GM23338 (cell line): ENCODE measurements around the gene KLHDC9. TPM values are rescaled to one million over a fixed set of nuclear protein-coding genes. Genes with fewer than 3 reads are reported as not detected.

Experiments used
- ATAC-seq: fragments of 200-7000 bp; cut with Tn5 transposase; 3 replicates; pipeline ENCODE4 v1.9.1; 2020
- DNase-seq: peaks from one replicate; pipeline ENCODE4 v3.0.0-alpha.2; 2015; ENCODE audit warnings: low spot score
- H2AFZ ChIP-seq: fragments of 200-600 bp; sonication (generic); 2 replicates; pipeline ENCODE4 v1.8.0; 2016; ENCODE audit warnings: antibody characterized with exemption, mild to moderate bottlenecking, moderate library complexity
- H3F3A ChIP-seq: fragments of 200-600 bp; sonication (generic); replicated peaks from 2 replicates; pipeline ENCODE4 v1.8.0; 2017; ENCODE audit warnings: antibody characterized with exemption, mixed run types, low read depth
- H3K27ac ChIP-seq: fragments of 200-600 bp; sonication (generic); 2 replicates; pipeline ENCODE4 v1.6.1; 2016; ENCODE audit warnings: low read depth
- H3K27me3 ChIP-seq: fragments of 200-600 bp; sonication (generic); 2 replicates; pipeline ENCODE4 v1.8.0; 2016; ENCODE audit warnings: mild to moderate bottlenecking, mixed run types, moderate library complexity; ENCODE audit not compliant: insufficient read depth
- H3K36me3 ChIP-seq: fragments of 200-600 bp; sonication (generic); 2 replicates; pipeline ENCODE4 v1.8.0; 2016; ENCODE audit warnings: mild to moderate bottlenecking; ENCODE audit not compliant: insufficient read depth
- H3K4me1 ChIP-seq: fragments of 200-600 bp; sonication (generic); 2 replicates; pipeline ENCODE4 v1.8.0; 2016; ENCODE audit warnings: mild to moderate bottlenecking, moderate library complexity; ENCODE audit not compliant: insufficient read depth
- H3K4me2 ChIP-seq: fragments of 200-600 bp; sonication (generic); 2 replicates; pipeline ENCODE4 v1.7.1; 2017; ENCODE audit warnings: mixed run types
- H3K4me3 ChIP-seq: fragments of 200-600 bp; sonication (generic); 2 replicates; pipeline ENCODE4 v1.6.1; 2016; ENCODE audit warnings: mixed run types
- H3K79me2 ChIP-seq: fragments of 200-600 bp; sonication (generic); replicated peaks from 2 replicates; pipeline ENCODE4 v1.8.0; 2017; ENCODE audit warnings: mild to moderate bottlenecking; ENCODE audit not compliant: insufficient read depth
- H3K9me2 ChIP-seq: fragments of 200-600 bp; sonication (generic); 2 replicates; pipeline ENCODE4 v1.8.0; 2017; ENCODE audit not compliant: insufficient read depth
- H4K20me1 ChIP-seq: fragments of 200-600 bp; sonication (generic); replicated peaks from 2 replicates; pipeline ENCODE4 v1.8.0; 2017; ENCODE audit warnings: mild to moderate bottlenecking; ENCODE audit not compliant: insufficient read depth
- H3K27ac Mint-ChIP-seq: 2 replicates; pipeline ENCODE4 v1.8.0; 2020; ENCODE audit warnings: inconsistent platforms, mild to moderate bottlenecking, moderate library complexity, mixed read lengths
- H3K27me3 Mint-ChIP-seq: 3 replicates; pipeline ENCODE4 v1.8.0; 2022; ENCODE audit warnings: low read depth, mild to moderate bottlenecking, moderate library complexity, mixed read lengths, inconsistent platforms; ENCODE audit not compliant: insufficient read depth, poor library complexity
- H3K36me3 Mint-ChIP-seq: 3 replicates; pipeline ENCODE4 v1.8.0; 2021; ENCODE audit warnings: low read depth, mild to moderate bottlenecking, inconsistent platforms, moderate library complexity, mixed read lengths
- H3K4me1 Mint-ChIP-seq: 3 replicates; pipeline ENCODE4 v1.8.0; 2020; ENCODE audit warnings: mild to moderate bottlenecking, inconsistent platforms, mixed read lengths
- H3K4me3 Mint-ChIP-seq: 3 replicates; pipeline ENCODE4 v1.8.0; 2021; ENCODE audit warnings: moderate library complexity, mild to moderate bottlenecking, inconsistent platforms, mixed read lengths
- H3K9me3 Mint-ChIP-seq: 3 replicates; pipeline ENCODE4 v1.8.0; 2020; ENCODE audit warnings: moderate library complexity, mild to moderate bottlenecking, inconsistent platforms, mixed read lengths
- CREB1 ChIP-seq: fragments of 250-450 bp; sonication (Bioruptor Pico); IDR thresholded peaks from 2 replicates; pipeline ENCODE4 v1.5.0; 2020; ENCODE audit warnings: low read depth, mild to moderate bottlenecking, moderate library complexity
- CTCF ChIP-seq, 2 experiments: fragments of 200-600 bp in 1 of 2; sonication (generic) in 1 of 2; conservative IDR thresholded peaks; 2 replicates each; pipeline versions ENCODE4 v1.5.1 to v1.6.1; 2016 to 2017; ENCODE audit warnings: antibody characterized with exemption in 2 of 2, low read depth in 2 of 2, mild to moderate bottlenecking in 2 of 2, moderate library complexity in 1 of 2
- ETS1 ChIP-seq: IDR thresholded peaks from 2 replicates; pipeline ENCODE4 v1.6.1; 2016; ENCODE audit warnings: antibody characterized with exemption
- EZH2 ChIP-seq: fragments of 200-600 bp; sonication (generic); IDR thresholded peaks from one replicate; pipeline ENCODE4 v1.8.0; 2017; ENCODE audit warnings: antibody characterized with exemption, mild to moderate bottlenecking, low read depth; ENCODE audit not compliant: unreplicated experiment
- EZH2phosphoT487 ChIP-seq: fragments of 200-600 bp; sonication (generic); IDR thresholded peaks from one replicate; pipeline ENCODE4 v1.8.1; 2018; ENCODE audit warnings: antibody characterized with exemption; ENCODE audit not compliant: unreplicated experiment
- JUNB ChIP-seq: IDR thresholded peaks from one replicate; pipeline ENCODE4 v1.6.1; 2016; ENCODE audit warnings: antibody characterized with exemption; ENCODE audit not compliant: unreplicated experiment
- POLR2AphosphoS5 ChIP-seq: IDR thresholded peaks from 2 replicates; pipeline ENCODE4 v1.6.1; 2016; ENCODE audit warnings: antibody characterized with exemption, low read depth
- STAT1 ChIP-seq: IDR thresholded peaks from one replicate; pipeline ENCODE4 v1.6.1; 2016; ENCODE audit warnings: antibody characterized with exemption; ENCODE audit not compliant: unreplicated experiment
- ZNF114 ChIP-seq: fragments of 250-450 bp; sonication (Bioruptor Pico); IDR thresholded peaks from 2 replicates; pipeline ENCODE4 v1.5.0; 2020; ENCODE audit warnings: mild to moderate bottlenecking, moderate library complexity
- ZNF462 ChIP-seq: fragments of 250-450 bp; sonication (Bioruptor Pico); IDR thresholded peaks from 2 replicates; pipeline ENCODE4 v1.5.0; 2020; ENCODE audit warnings: mild to moderate bottlenecking, moderate library complexity
- polyA plus RNA-seq: library from polyadenylated mRNA; unstranded; fragments of >200 nt; fragmentation: Nextera tagmentation; extraction: Ambion mirVana; gene quantifications from 2 replicates; pipeline ENCODE4 v1.2.1, GENCODE V29; 2016
- total RNA-seq: library from RNA; depleted of rRNA; stranded (reverse); fragments of >200 nt; shearing (Covaris generic); gene quantifications from 2 replicates; pipeline ENCODE4 v1.2.3, GENCODE V29; 2014

KLHDC9 gene
- total and polyA plus RNA-seq, 2 experiments from 2014 or later: 5.6 to 6.6 TPM

DNA sequence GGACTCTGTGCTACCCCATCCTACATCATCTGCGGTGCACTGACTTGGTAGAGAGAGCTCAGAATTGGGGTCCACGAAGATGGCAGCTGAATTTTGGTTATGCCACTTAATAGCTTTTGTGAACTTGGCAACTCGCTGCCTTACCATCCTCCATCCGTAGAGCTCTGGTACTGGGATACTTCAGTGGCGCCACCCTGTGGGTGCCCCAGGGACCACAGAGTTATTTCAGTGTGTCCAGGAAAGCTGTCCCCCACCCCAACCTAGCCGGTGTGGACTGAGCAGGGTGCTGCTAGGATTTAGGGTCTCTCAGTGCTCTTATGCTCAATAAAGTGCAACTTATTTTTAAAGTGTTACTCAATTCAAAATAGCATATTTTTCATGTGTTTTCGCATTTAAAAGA is 43.4 kb upstream of the KLHDC9 start:
- Mint-ChIP-seq H3K4me1 (no peaks in the 10 kb centered on the region), H3K4me3 (no peak overlapping the region), H3K9me3 (0 out of 3 replicates have a peak, but pooled peaks cover 2% of the 10 kb centered on the region), H3K27me3 (peaks cover 15% of the 10 kb centered on the region), H3K36me3 (no peaks in the 10 kb centered on the region), H3K27ac (no peak overlapping the region)
- no peaks in the 10 kb centered on the region for H4K20me1 ChIP-seq
- H3K9me2 ChIP-seq: no peaks in the 10 kb centered on the region; the same call in 1 of the 2 replicates
- peak; percentile 26; the same call in 1 of the 3 replicates for ATAC-seq
- H3K36me3 ChIP-seq: no peaks in the 10 kb centered on the region
- no peaks in the 10 kb centered on the region for H3K79me2 ChIP-seq
- no peak for TF ChIP-seq EZH2
- TF ChIP-seq CTCF (conservative IDR thresholded peaks at IDR 0.05; ENCODE audit: low read depth in 2 of 2): peak; percentile 16 to 33; a peak in 2 of 4 replicates
- H3K27me3 ChIP-seq: no peaks in the 10 kb centered on the region
- no peak overlapping the region for H3K4me2 ChIP-seq
- H3K4me1 ChIP-seq: no peaks in the 10 kb centered on the region
- H3F3A ChIP-seq: no peaks in the 10 kb centered on the region
- no peak overlapping the region for H3K4me3 ChIP-seq
- H2AFZ ChIP-seq: no peak overlapping the region
- no peak overlapping the region for H3K27ac ChIP-seq
- no peak for DNase-seq

- DNase-seq: no peak
- Histone ChIP-seq H2AFZ (peak overlapping the region; percentile 74), H4K20me1 (no peaks in the 10 kb centered on the region), H3K4me2 (no peak overlapping the region), H3K36me3 (no peaks in the 10 kb centered on the region), H3K79me2 (no peaks in the 10 kb centered on the region), H3F3A (no peaks in the 10 kb centered on the region), H3K27me3 (no peaks in the 10 kb centered on the region), H3K4me1 (peaks cover 9% of the 10 kb centered on the region; the same call in 1 of the 2 replicates), H3K9me2 (no peaks in the 10 kb centered on the region), H3K4me3 (no peak overlapping the region), H3K27ac (no peak overlapping the region)
- Mint-ChIP-seq H3K36me3 (no peaks in the 10 kb centered on the region), H3K27me3 (peaks cover 6% of the 10 kb centered on the region), H3K27ac (no peak overlapping the region), H3K4me1 (peaks cover 6% of the 10 kb centered on the region; the same call in 2 of the 3 replicates), H3K4me3 (no peak overlapping the region), H3K9me3 (no peaks in the 10 kb centered on the region)
- no peak for ATAC-seq
- TF ChIP-seq EZH2 (no peak), ZNF114 (no peak), ZNF462 (no peak), JUNB (no peak), CTCF (conservative IDR thresholded peaks at IDR 0.05; ENCODE audit: low read depth in 2 of 2) (no peak), ETS1 (no peak), POLR2AphosphoS5 (no peak), CREB1 (no peak), EZH2phosphoT487 (no peak), STAT1 (no peak)
Observed at GRCh38 chr1:161059293-161059692, 38.9 kb upstream of the KLHDC9 start.
